Skeletal muscle tissue (tissue), 4 donors: ENCODE data around the gene CPA3. TPM values are rescaled to one million over a fixed set of nuclear protein-coding genes. Genes with fewer than 3 reads are reported as not detected.

Experiments
- H3K27ac ChIP-seq: one replicate; pipeline ENCODE4 v1.7.0; 2013; ENCODE audit warnings: mild to moderate bottlenecking, low read depth, low read length, inconsistent platforms
- H3K27me3 ChIP-seq, 3 donors: one replicate each; pipeline ENCODE4 v1.7.0; 2013; ENCODE audit warnings: low read length in 3 of 3; ENCODE audit not compliant: control insufficient read depth in 3 of 3, insufficient read depth in 3 of 3
- H3K36me3 ChIP-seq, 3 donors: one replicate each; pipeline ENCODE4 v1.7.0; 2013; ENCODE audit warnings: low read length in 3 of 3; ENCODE audit not compliant: control insufficient read depth in 3 of 3, insufficient read depth in 3 of 3
- H3K4me1 ChIP-seq, 3 donors: one replicate each; pipeline ENCODE4 v1.7.0; 2013; ENCODE audit warnings: low read length in 3 of 3, mild to moderate bottlenecking in 3 of 3; ENCODE audit not compliant: control insufficient read depth in 3 of 3, insufficient read depth in 3 of 3
- H3K4me3 ChIP-seq, 3 donors: one replicate each; pipeline ENCODE4 v1.7.0; 2013; ENCODE audit warnings: low read length in 3 of 3
- H3K9ac ChIP-seq, 3 donors: one replicate each; pipeline ENCODE4 v1.7.0; 2013; ENCODE audit warnings: low read length in 3 of 3, mild to moderate bottlenecking in 3 of 3, moderate library complexity in 2 of 3, low read depth in 1 of 3
- H3K9me3 ChIP-seq, 3 donors: one replicate each; pipeline ENCODE4 v1.7.0; 2013; ENCODE audit warnings: low read length in 3 of 3; ENCODE audit not compliant: control insufficient read depth in 3 of 3
- total RNA-seq: library from RNA; depleted of rRNA; stranded (reverse); fragments of >200 nt; gene quantifications from one replicate; pipeline ENCODE4 v1.2.3, GENCODE V29; 2014
- donor health status: Osteomylitis.

The CPA3 gene
- total RNA-seq, 1 donor from 2014 or later = 5.2 TPM

GRCh38 chr3:148829926-148830325, 35.2 kb upstream of the CPA3 start:
- Histone ChIP-seq H3K9ac (no peak overlapping the region), H3K9me3 (no peaks in the 10 kb centered on the region), H3K27me3 (no peaks in the 10 kb centered on the region), H3K27ac (no peak overlapping the region), H3K4me1 (no peaks in the 10 kb centered on the region), H3K36me3 (no peaks in the 10 kb centered on the region), H3K4me3 (no peak overlapping the region)

GRCh38 chr3:148833223-148833622, 31.9 kb upstream of the CPA3 start:
- H3K9ac ChIP-seq = no peak overlapping the region
- H3K36me3 ChIP-seq = no peaks in the 10 kb centered on the region
- no peaks in the 10 kb centered on the region for H3K9me3 ChIP-seq
- no peaks in the 10 kb centered on the region for H3K4me1 ChIP-seq
- H3K4me3 ChIP-seq = no peak overlapping the region
- no peak overlapping the region for H3K27ac ChIP-seq
- no peaks in the 10 kb centered on the region for H3K27me3 ChIP-seq

DNA sequence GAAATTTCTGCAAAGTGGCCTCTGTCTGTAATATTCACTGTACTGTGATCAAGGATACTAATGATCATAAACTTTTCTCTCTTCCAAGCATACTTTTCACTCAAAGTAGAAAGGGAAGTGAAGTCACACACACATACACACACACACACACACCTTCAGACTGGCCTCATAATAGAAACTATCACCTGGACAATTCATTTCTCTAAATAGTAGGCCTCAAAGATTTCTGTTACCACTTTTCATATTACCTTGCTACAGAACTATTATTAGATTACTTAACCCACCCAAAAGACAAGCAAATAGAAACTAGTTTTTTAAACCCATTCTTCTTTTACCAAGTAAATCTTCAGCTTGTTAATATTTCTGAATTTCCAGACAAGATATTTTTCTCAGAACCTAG, 25.3 kb upstream of the CPA3 start:
- H3K9me3 ChIP-seq = no peaks in the 10 kb centered on the region
- no peaks in the 10 kb centered on the region for H3K4me1 ChIP-seq
- H3K27ac ChIP-seq = no peak overlapping the region
- no peaks in the 10 kb centered on the region for H3K36me3 ChIP-seq
- no peak overlapping the region for H3K4me3 ChIP-seq
- H3K27me3 ChIP-seq = no peaks in the 10 kb centered on the region
- no peak overlapping the region for H3K9ac ChIP-seq

DNA sequence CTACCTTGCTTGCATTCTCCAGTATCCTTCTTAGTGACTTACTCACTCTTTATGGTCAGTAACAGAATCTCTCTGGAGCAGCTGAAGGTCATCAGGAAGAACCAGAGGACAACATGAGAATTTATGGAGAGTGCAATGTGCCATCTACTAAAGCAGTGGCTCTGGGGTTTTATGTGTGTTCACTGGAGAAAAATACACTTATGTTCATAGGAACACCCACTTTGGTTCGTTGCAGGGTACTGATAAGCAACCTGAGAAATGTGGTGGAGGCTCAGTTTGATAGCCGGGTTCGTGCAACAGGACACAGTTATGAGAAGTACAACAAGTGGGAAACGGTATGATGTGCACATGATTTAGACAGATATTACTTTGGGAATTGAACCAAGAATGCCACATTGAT, 24.6 kb upstream of the CPA3 start:
- Histone ChIP-seq H3K9me3 (no peaks in the 10 kb centered on the region), H3K27me3 (no peaks in the 10 kb centered on the region), H3K9ac (no peak overlapping the region), H3K27ac (no peak overlapping the region), H3K4me3 (no peak overlapping the region), H3K4me1 (no peaks in the 10 kb centered on the region), H3K36me3 (no peaks in the 10 kb centered on the region)

- H3K4me3 ChIP-seq = no peak overlapping the region
- H3K4me1 ChIP-seq = no peaks in the 10 kb centered on the region
- no peak overlapping the region for H3K27ac ChIP-seq
- H3K36me3 ChIP-seq = no peaks in the 10 kb centered on the region
- H3K9ac ChIP-seq = no peak overlapping the region
- no peaks in the 10 kb centered on the region for H3K9me3 ChIP-seq
- no peaks in the 10 kb centered on the region for H3K27me3 ChIP-seq
These were observed 19.2 kb upstream of the CPA3 start for GRCh38 chr3:148845756-148846395.

- no peak overlapping the region for H3K9ac ChIP-seq
- no peak overlapping the region for H3K4me3 ChIP-seq
- H3K9me3 ChIP-seq = no peaks in the 10 kb centered on the region
- H3K27me3 ChIP-seq = no peaks in the 10 kb centered on the region
- no peak overlapping the region for H3K27ac ChIP-seq
- no peaks in the 10 kb centered on the region for H3K4me1 ChIP-seq
- no peaks in the 10 kb centered on the region for H3K36me3 ChIP-seq
These were observed 17.7 kb upstream of the CPA3 start for GRCh38 chr3:148847351-148847750.

- H3K9me3 ChIP-seq = no peaks in the 10 kb centered on the region
- no peak overlapping the region for H3K27ac ChIP-seq
- no peaks in the 10 kb centered on the region for H3K4me1 ChIP-seq
- no peaks in the 10 kb centered on the region for H3K27me3 ChIP-seq
- H3K9ac ChIP-seq = no peak overlapping the region
- no peaks in the 10 kb centered on the region for H3K36me3 ChIP-seq
- H3K4me3 ChIP-seq = no peak overlapping the region
These were observed 16.7 kb upstream of the CPA3 start for GRCh38 chr3:148848410-148848809.

GRCh38 chr3:148852271-148852992, 12.7 kb upstream of the CPA3 start:
- no peaks in the 10 kb centered on the region for H3K27me3 ChIP-seq
- H3K36me3 ChIP-seq = no peaks in the 10 kb centered on the region
- no peaks in the 10 kb centered on the region for H3K9me3 ChIP-seq
- no peak overlapping the region for H3K4me3 ChIP-seq
- H3K9ac ChIP-seq = no peak overlapping the region
- no peaks in the 10 kb centered on the region for H3K4me1 ChIP-seq
- H3K27ac ChIP-seq = no peak overlapping the region

GRCh38 chr3:148853076-148853475, 12.0 kb upstream of the CPA3 start:
- Histone ChIP-seq H3K4me1 (no peaks in the 10 kb centered on the region), H3K9ac (no peak overlapping the region), H3K27me3 (no peaks in the 10 kb centered on the region), H3K27ac (no peak overlapping the region), H3K4me3 (no peak overlapping the region), H3K36me3 (no peaks in the 10 kb centered on the region), H3K9me3 (no peaks in the 10 kb centered on the region)

- Histone ChIP-seq H3K4me1 (no peaks in the 10 kb centered on the region), H3K27ac (no peak overlapping the region), H3K9me3 (no peaks in the 10 kb centered on the region), H3K36me3 (no peaks in the 10 kb centered on the region), H3K4me3 (no peak overlapping the region), H3K9ac (no peak overlapping the region), H3K27me3 (no peaks in the 10 kb centered on the region)
These were observed 11.0 kb upstream of the CPA3 start for GRCh38 chr3:148854061-148854460.
